ENCODE results near the gene PPP2R2C. TPM values are rescaled to one million over a fixed set of nuclear protein-coding genes. Genes with fewer than 3 reads are reported as not detected.

Gene PPP2R2C
- total RNA-seq, 1 experiment from 2014 or later = 8.1 TPM

GRCh38 chr4:6320663-6321062, 151.8 kb downstream of the PPP2R2C start:
- no peak overlapping the region for H2BK5ac ChIP-seq (ENCODE audit: insufficient read length, low read length)
- H3K4me2 ChIP-seq (ENCODE audit: insufficient read depth, insufficient read length, low read length) = no peak overlapping the region
- H3K27ac ChIP-seq (ENCODE audit: insufficient read length, low read depth, low read length) = no peak overlapping the region
- no peak overlapping the region for H4K8ac ChIP-seq (replicated peaks; ENCODE audit: insufficient read length, low read depth, low read length)
- no peak overlapping the region for H3T11ph ChIP-seq (ENCODE audit: low read length)
- Mint-ChIP-seq H3K27me3 (ENCODE audit: low read depth) (peaks cover 1% of the 10 kb centered on the region), H3K27ac (no peak overlapping the region), H3K4me1 (peaks cover 10 to 13% of the 10 kb centered on the region in 2 experiments), H3K9me3 (no peaks in the 10 kb centered on the region; a peak in 1 of 5 replicates), H3K4me3 (no peak overlapping the region), H3K36me3 (ENCODE audit: insufficient read depth in 1 of 3, low read depth in 3 of 3) (no peaks in the 10 kb centered on the region; a peak in 1 of 7 replicates)
- no peaks in the 10 kb centered on the region for H4K20me1 ChIP-seq (ENCODE audit: control insufficient read depth, insufficient read depth, insufficient read length)
- no peak overlapping the region for H3K18ac ChIP-seq (ENCODE audit: insufficient read length, low read depth, low read length)
- no peak for DNase-seq
- H3K23ac ChIP-seq (ENCODE audit: insufficient read length, low read depth, low read length) = no peak overlapping the region
- no peak overlapping the region for H2AFZ ChIP-seq (ENCODE audit: low read length)
- WGBS (ENCODE audit: extremely low coverage, insufficient read length, low lambda C conversion rate) = no CpG with 5 or more reads among the region's 6 CpGs
- H3K9ac ChIP-seq (ENCODE audit: extremely low read depth, insufficient read length, low read length) = no peak overlapping the region
- H3K4me1 ChIP-seq (ENCODE audit: insufficient read depth, low read length) = no peaks in the 10 kb centered on the region
- no peaks in the 10 kb centered on the region for H3K79me1 ChIP-seq (ENCODE audit: insufficient read depth, low read depth, low read length, poor library complexity, severe bottlenecking)
- TF ChIP-seq CTCF (conservative IDR thresholded peaks at IDR 0.05) = no peak
- H4K5ac ChIP-seq (ENCODE audit: insufficient read length, low read depth, low read length) = no peak overlapping the region
- no peak overlapping the region for H2BK20ac ChIP-seq (ENCODE audit: low read depth, low read length, poor library complexity, severe bottlenecking)
- H2BK120ac ChIP-seq (ENCODE audit: low read depth, low read length, poor library complexity, severe bottlenecking) = no peak overlapping the region
- no peak overlapping the region for H4K91ac ChIP-seq (ENCODE audit: insufficient read length, low read depth, low read length)
- no peak overlapping the region for H2BK15ac ChIP-seq (ENCODE audit: low read depth, low read length)
- no peak overlapping the region for H2BK12ac ChIP-seq (ENCODE audit: insufficient read length, low read depth, low read length)
- H3K14ac ChIP-seq (ENCODE audit: insufficient read depth, low read length) = no peak overlapping the region
- H2AK5ac ChIP-seq (ENCODE audit: insufficient read length, low read length) = no peak overlapping the region
- H3K4ac ChIP-seq (ENCODE audit: low read depth, low read length) = no peak overlapping the region
- H3K79me2 ChIP-seq (ENCODE audit: insufficient read depth, low read length) = no peaks in the 10 kb centered on the region
- no peaks in the 10 kb centered on the region for H3K9me3 ChIP-seq (ENCODE audit: control insufficient read depth, low read depth, low read length)
- H3K27me3 ChIP-seq (ENCODE audit: insufficient read depth, low read length) = no peaks in the 10 kb centered on the region
- no peaks in the 10 kb centered on the region for H3K23me2 ChIP-seq (ENCODE audit: insufficient read length, low read depth, low read length, poor library complexity, severe bottlenecking)
- H3K56ac ChIP-seq (ENCODE audit: insufficient read length, low read depth, low read length) = no peak overlapping the region

Measured in H9 (cell line).